HCT116 (cell line): ENCODE data around the gene PSMG1. TPM values are rescaled to one million over a fixed set of nuclear protein-coding genes. Genes with fewer than 3 reads are reported as not detected.

Experiments used
- ATAC-seq: fragments of 200-7000 bp; cut with Tn5 transposase; 2 replicates; pipeline ENCODE4 v1.9.1; 2020; ENCODE audit warnings: mild to moderate bottlenecking, moderate library complexity
- BruUV-seq: library from RNA; stranded (reverse); fragments of 400-500 nt; replicated peaks from 2 replicates; lab custom pipeline; 2021; lab: Mats Ljungman, UMichigan
- CTCF ChIA-PET: fragments of 300-600 bp; sonication (Branson Sonifier 250); formaldehyde crosslinking; loops from one replicate; lab custom pipeline; 2021; ENCODE audit warnings: antibody characterized with exemption; lab: Charles Lee
- POLR2A ChIA-PET: fragments of 300-600, 350-600 bp; sonication (Branson Sonifier 250); formaldehyde crosslinking; loops from one replicate; lab custom pipeline; 2021; ENCODE audit warnings: antibody characterized with exemption; lab: Charles Lee
- RAD21 ChIA-PET, 2 experiments: fragments of 300-600 bp; sonication (Branson Sonifier 250); formaldehyde crosslinking; loops; one replicate each; lab custom pipeline; 2023; ENCODE audit warnings: low total read pairs in 2 of 2; ENCODE audit not compliant: uncharacterized antibody in 2 of 2, unreplicated experiment in 2 of 2, low non-redundant PET in 1 of 2; lab: Charles Lee
- DNase-seq: peaks from one replicate; pipeline ENCODE4 v3.0.0-alpha.2; 2010; ENCODE audit warnings: low read depth, low spot score
- H2AFZ ChIP-seq: fragments of 200-600 bp; shearing (Covaris generic), sonication (generic); 2 replicates; pipeline ENCODE4 v1.6.1; 2017; ENCODE audit warnings: low read depth, mixed run types, mixed read lengths, antibody characterized with exemption, low read length; ENCODE audit not compliant: poor library complexity, severe bottlenecking
- H3K27ac ChIP-seq: 2 replicates; pipeline ENCODE4 v1.5.1; 2012; ENCODE audit warnings: low read depth, low read length
- H3K27me3 ChIP-seq: fragments of 200-600 bp; sonication (generic); 2 replicates; pipeline ENCODE4 v1.6.1; 2016; ENCODE audit warnings: mixed run types, low read length, mixed read lengths; ENCODE audit not compliant: insufficient read depth
- H3K36me3 ChIP-seq, 2 experiments: fragments of 200-500 bp in 1 of 2; fragments of 200-600 bp in 1 of 2; sonication (Bioruptor generic) in 1 of 2; sonication (generic) in 1 of 2; 2 replicates each; pipeline versions ENCODE4 v1.5.1 to v1.6.1; 2014 to 2016; ENCODE audit warnings: low read length in 2 of 2, inconsistent platforms in 1 of 2, mixed read lengths in 1 of 2, mixed run types in 1 of 2; ENCODE audit not compliant: insufficient read depth in 2 of 2, control insufficient read depth in 1 of 2
- H3K4me1 ChIP-seq, 2 experiments: fragments of 200-600 bp in 1 of 2; sonication (generic) in 1 of 2; 2 replicates each; pipeline versions ENCODE4 v1.5.1 to v1.6.1; 2012 to 2017; ENCODE audit warnings: low read length in 2 of 2, inconsistent platforms in 1 of 2, mild to moderate bottlenecking in 1 of 2, mixed read lengths in 1 of 2, mixed run types in 1 of 2, moderate library complexity in 1 of 2; ENCODE audit not compliant: insufficient read depth in 2 of 2, control insufficient read depth in 1 of 2
- H3K4me2 ChIP-seq: fragments of 200-600 bp; sonication (generic); 2 replicates; pipeline ENCODE4 v1.6.1; 2017; ENCODE audit warnings: mixed run types, low read length, mixed read lengths
- H3K4me3 ChIP-seq, 2 experiments: fragments of 200-600 bp in 1 of 2; sonication (generic) in 1 of 2; replicated peaks in 1 of 2; 2 replicates each; pipeline ENCODE4 v1.5.1; 2011 to 2016; ENCODE audit warnings: low read length in 2 of 2, control low read depth in 1 of 2, low read depth in 1 of 2, mild to moderate bottlenecking in 1 of 2, mixed read lengths in 1 of 2, mixed run types in 1 of 2
- H3K79me2 ChIP-seq: fragments of 200-600 bp; sonication (generic); 2 replicates; pipeline ENCODE4 v1.6.1; 2017; ENCODE audit warnings: mild to moderate bottlenecking, mixed run types, low read length, moderate library complexity, mixed read lengths; ENCODE audit not compliant: insufficient read depth
- H3K9ac ChIP-seq: fragments of 200-600 bp; sonication (generic); 2 replicates; pipeline ENCODE4 v1.6.1; 2016; ENCODE audit warnings: low read length, mixed read lengths
- H3K9me2 ChIP-seq: fragments of 200-600 bp; sonication (generic), shearing (Covaris generic); 2 replicates; pipeline ENCODE4 v1.6.1; 2017; ENCODE audit warnings: mixed run types, mild to moderate bottlenecking, moderate library complexity; ENCODE audit not compliant: insufficient read depth
- H3K9me3 ChIP-seq, 2 experiments: fragments of 200-500 bp in 1 of 2; fragments of 200-600 bp in 1 of 2; sonication (Bioruptor generic) in 1 of 2; sonication (generic) in 1 of 2; 2 replicates each; pipeline ENCODE4 v1.6.1; 2014 to 2017; ENCODE audit warnings: low read length in 2 of 2, mixed read lengths in 2 of 2, inconsistent platforms in 1 of 2, low read depth in 1 of 2, mild to moderate bottlenecking in 1 of 2, mixed run types in 1 of 2, moderate library complexity in 1 of 2; ENCODE audit not compliant: control insufficient read depth in 1 of 2, insufficient read depth in 1 of 2
- H4K20me1 ChIP-seq: fragments of 200-600 bp; sonication (generic), shearing (Covaris generic); 2 replicates; pipeline ENCODE4 v1.6.1; 2017; ENCODE audit warnings: mixed run types, mild to moderate bottlenecking, moderate library complexity; ENCODE audit not compliant: insufficient read depth
- CBX3 ChIP-seq: IDR thresholded peaks from 2 replicates; pipeline ENCODE4 v1.6.1; 2012; ENCODE audit warnings: low read depth
- EGR1 ChIP-seq: IDR thresholded peaks from 2 replicates; pipeline ENCODE4 v1.6.1; 2012; ENCODE audit warnings: low read depth
- ELF1 ChIP-seq: IDR thresholded peaks from 2 replicates; pipeline ENCODE4 v1.6.1; 2012; ENCODE audit warnings: low read depth, borderline replicate concordance
- EZH2 ChIP-seq: fragments of 200-600 bp; sonication (generic); IDR thresholded peaks from 2 replicates; pipeline ENCODE4 v1.6.1; 2017; ENCODE audit warnings: antibody characterized with exemption, mixed run types
- EZH2phosphoT487 ChIP-seq: fragments of 200-600 bp; IDR thresholded peaks from 2 replicates; pipeline ENCODE4 v1.6.1; 2018; ENCODE audit warnings: antibody characterized with exemption, borderline replicate concordance
- FOSL1 ChIP-seq: IDR thresholded peaks from 2 replicates; pipeline ENCODE4 v1.6.1; 2012; ENCODE audit warnings: low read depth
- JUND ChIP-seq: IDR thresholded peaks from 2 replicates; pipeline ENCODE4 v1.6.1; 2012
- RAD21 ChIP-seq: IDR thresholded peaks from 2 replicates; pipeline ENCODE4 v1.6.1; 2012; ENCODE audit warnings: low read depth, mild to moderate bottlenecking
- REST ChIP-seq: IDR thresholded peaks from 2 replicates; pipeline ENCODE4 v1.6.1; 2012; ENCODE audit warnings: low read depth
- SIN3A ChIP-seq: IDR thresholded peaks from 2 replicates; pipeline ENCODE4 v1.6.1; 2012; ENCODE audit warnings: low read depth
- SP1 ChIP-seq: IDR thresholded peaks from 2 replicates; pipeline ENCODE4 v1.6.1; 2012; ENCODE audit warnings: low read depth
- SRF ChIP-seq: IDR thresholded peaks from 2 replicates; pipeline ENCODE4 v1.6.1; 2012; ENCODE audit warnings: low read depth
- TCF7L2 ChIP-seq: IDR thresholded peaks from 2 replicates; pipeline ENCODE4 v1.7.0; 2011; ENCODE audit warnings: borderline replicate concordance, inconsistent platforms; ENCODE audit not compliant: insufficient read depth, insufficient read length; ENCODE audit errors: extremely low read depth
- YY1 ChIP-seq: IDR thresholded peaks from 2 replicates; pipeline ENCODE4 v1.6.1; 2011; ENCODE audit warnings: low read length, low read depth, moderate library complexity, mild to moderate bottlenecking; ENCODE audit not compliant: insufficient replicate concordance; ENCODE audit errors: extremely low read depth
- ZFX ChIP-seq: fragments of 450-650 bp; IDR thresholded peaks from 2 replicates; pipeline ENCODE4 v1.6.1; 2017
- ZNF274 ChIP-seq: fragments of 200-500 bp; sonication (Bioruptor generic); IDR thresholded peaks from 2 replicates; pipeline ENCODE4 v1.6.1; 2014; ENCODE audit warnings: mild to moderate bottlenecking, low read depth, low read length, inconsistent platforms
- intact Hi-C: fragments of 100-400 bp; cut with micrococcal nuclease; formaldehyde crosslinking; loops from 2 replicates; pipeline ENCODE4 v1.10.0; 2022
- total RNA-seq: library from RNA; stranded (reverse); gene quantifications from one replicate; pipeline ENCODE4 v1.2.1, GENCODE V29; 2021; ENCODE audit not compliant: unreplicated experiment
- TF ChIP-seq, protein P1 (sequence below): IDR thresholded peaks from 2 replicates; pipeline ENCODE4 v1.6.1; 2012
- TF ChIP-seq, protein P2 (sequence below), 3 experiments: fragments of 200-600 bp in 1 of 3; sonication (generic) in 1 of 3; IDR thresholded peaks in 2 of 3; conservative IDR thresholded peaks in 1 of 3; 2 replicates each; pipeline ENCODE4 v1.5.1; 2012 to 2017; ENCODE audit warnings: low read depth in 2 of 3, low read length in 2 of 3, antibody characterized with exemption in 1 of 3, borderline replicate concordance in 1 of 3, control low read depth in 1 of 3, mild to moderate bottlenecking in 1 of 3, mixed read lengths in 1 of 3, mixed run types in 1 of 3, moderate library complexity in 1 of 3; ENCODE audit not compliant: insufficient read depth in 1 of 3
- TF ChIP-seq, protein P3 (sequence below): IDR thresholded peaks from 2 replicates; pipeline ENCODE4 v1.6.1; 2012

PSMG1 gene
- total RNA-seq, 1 experiment from 2014 or later, result 83.7 TPM

DNA sequence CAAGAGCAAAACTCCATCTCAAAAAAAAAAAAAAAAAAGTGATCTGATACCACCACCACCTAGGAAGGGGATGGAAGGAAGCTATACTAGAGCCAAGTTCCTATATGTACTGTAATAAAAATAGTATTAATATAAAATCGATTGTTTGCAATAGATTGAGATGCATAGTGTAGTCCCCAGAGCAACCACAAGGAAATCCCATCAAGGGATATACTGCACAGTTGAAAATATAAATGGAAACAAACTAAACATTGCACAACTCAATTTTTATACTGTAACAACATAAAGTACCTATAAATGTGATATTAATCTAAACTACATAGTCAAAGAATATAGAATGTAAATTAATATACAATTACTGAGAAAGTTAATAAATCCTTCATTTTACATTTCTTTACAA is 20.9 kb upstream of the PSMG1 start:
- no peaks in the 10 kb centered on the region for H4K20me1 ChIP-seq
- H3K4me3 ChIP-seq, result no peak overlapping the region
- H3K9me2 ChIP-seq, result no peaks in the 10 kb centered on the region
- BruUV-seq, result no TSS peak
- POLR2A ChIA-PET, result interaction anchor here (0.6 kb wide), 1 partner anchor 17 kb away, joined by 3 read pairs; no protein-coding TSS in a partner anchor
- DNase-seq (no peak), ATAC-seq (peak; percentile 50; the same call in 1 of the 2 replicates)
- H3K27ac ChIP-seq, result no peak overlapping the region
- no peaks in the 10 kb centered on the region for H3K79me2 ChIP-seq
- H3K9me3 ChIP-seq, result no peaks in the 10 kb centered on the region
- TF ChIP-seq EZH2, result no peak
- TF ChIP-seq ZFX, result no peak
- TF ChIP-seq CBX3, result no peak
- no peak for TF ChIP-seq JUND
- TF ChIP-seq, protein P1, sequence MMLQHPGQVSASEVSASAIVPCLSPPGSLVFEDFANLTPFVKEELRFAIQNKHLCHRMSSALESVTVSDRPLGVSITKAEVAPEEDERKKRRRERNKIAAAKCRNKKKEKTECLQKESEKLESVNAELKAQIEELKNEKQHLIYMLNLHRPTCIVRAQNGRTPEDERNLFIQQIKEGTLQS, result no peak
- no peak for TF ChIP-seq EGR1
- TF ChIP-seq RAD21, result no peak
- TF ChIP-seq, protein P2, sequence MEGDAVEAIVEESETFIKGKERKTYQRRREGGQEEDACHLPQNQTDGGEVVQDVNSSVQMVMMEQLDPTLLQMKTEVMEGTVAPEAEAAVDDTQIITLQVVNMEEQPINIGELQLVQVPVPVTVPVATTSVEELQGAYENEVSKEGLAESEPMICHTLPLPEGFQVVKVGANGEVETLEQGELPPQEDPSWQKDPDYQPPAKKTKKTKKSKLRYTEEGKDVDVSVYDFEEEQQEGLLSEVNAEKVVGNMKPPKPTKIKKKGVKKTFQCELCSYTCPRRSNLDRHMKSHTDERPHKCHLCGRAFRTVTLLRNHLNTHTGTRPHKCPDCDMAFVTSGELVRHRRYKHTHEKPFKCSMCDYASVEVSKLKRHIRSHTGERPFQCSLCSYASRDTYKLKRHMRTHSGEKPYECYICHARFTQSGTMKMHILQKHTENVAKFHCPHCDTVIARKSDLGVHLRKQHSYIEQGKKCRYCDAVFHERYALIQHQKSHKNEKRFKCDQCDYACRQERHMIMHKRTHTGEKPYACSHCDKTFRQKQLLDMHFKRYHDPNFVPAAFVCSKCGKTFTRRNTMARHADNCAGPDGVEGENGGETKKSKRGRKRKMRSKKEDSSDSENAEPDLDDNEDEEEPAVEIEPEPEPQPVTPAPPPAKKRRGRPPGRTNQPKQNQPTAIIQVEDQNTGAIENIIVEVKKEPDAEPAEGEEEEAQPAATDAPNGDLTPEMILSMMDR (IDR thresholded peaks at IDR 0.05 in 2 of 3, conservative IDR thresholded peaks at IDR 0.05 in 1 of 3; ENCODE audit: borderline replicate concordance in 1 of 3, insufficient read depth in 1 of 3, low read depth in 2 of 3, low read length in 2 of 3), result no peak; a peak in 1 of 6 replicates
- TF ChIP-seq SP1, result no peak
- no peak for TF ChIP-seq SRF
- no peak for TF ChIP-seq TCF7L2
- TF ChIP-seq ZNF274, result no peak
- TF ChIP-seq FOSL1, result no peak
- TF ChIP-seq ELF1, result no peak
- no peak for TF ChIP-seq REST
- TF ChIP-seq, protein P3, sequence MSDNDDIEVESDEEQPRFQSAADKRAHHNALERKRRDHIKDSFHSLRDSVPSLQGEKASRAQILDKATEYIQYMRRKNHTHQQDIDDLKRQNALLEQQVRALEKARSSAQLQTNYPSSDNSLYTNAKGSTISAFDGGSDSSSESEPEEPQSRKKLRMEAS, result no peak
- no peak for TF ChIP-seq SIN3A
- no peak for TF ChIP-seq YY1
- TF ChIP-seq EZH2phosphoT487, result no peak
- intact Hi-C loops, result no loop called here
- no peak overlapping the region for H3K4me2 ChIP-seq
- H2AFZ ChIP-seq, result no peak overlapping the region
- H3K4me1 ChIP-seq, result no peaks in the 10 kb centered on the region
- RAD21 ChIA-PET, result no interaction called here
- H3K36me3 ChIP-seq, result peaks cover 38 to 50% of the 10 kb centered on the region in 2 experiments
- H3K27me3 ChIP-seq, result no peaks in the 10 kb centered on the region
- no peak overlapping the region for H3K9ac ChIP-seq
- CTCF ChIA-PET, result no interaction called here
